DND-41 (cell line): ENCODE results near the gene CHST10.

Source experiments
- CTCF ChIP-seq: IDR thresholded peaks from 2 replicates; pipeline ENCODE4 v1.5.1; 2012; ENCODE audit warnings: borderline replicate concordance, low read length, moderate library complexity, mild to moderate bottlenecking; ENCODE audit not compliant: poor library complexity, severe bottlenecking; ENCODE audit errors: extremely low read depth
- EZH2 ChIP-seq: IDR thresholded peaks from 3 replicates; pipeline ENCODE4 v1.6.1; 2012; ENCODE audit warnings: borderline replicate concordance, low read depth, mild to moderate bottlenecking, moderate library complexity, low read length, inconsistent platforms; ENCODE audit not compliant: severe bottlenecking

- TF ChIP-seq CTCF (no peak), EZH2 (no peak)
These were observed 13.1 kb downstream of the CHST10 start for GRCh38 chr2:100404411-100404810.
